Upper lobe of left lung (tissue), 4 donors: Measurements from ENCODE around the gene OSER1.

ENCODE experiments used
- EP300 ChIP-seq, 4 donors: sonication (generic); formaldehyde crosslinking; IDR thresholded peaks; one replicate each; pipeline ENCODE4 v1.5.1; 2017; ENCODE audit warnings: antibody characterized with exemption in 4 of 4, control low read depth in 2 of 4
- POLR2A ChIP-seq, 4 donors: fragments of 450-650 bp; IDR thresholded peaks; one replicate each; pipeline ENCODE4 v1.5.1; 2016 to 2017; ENCODE audit warnings: antibody characterized with exemption in 4 of 4, mild to moderate bottlenecking in 2 of 4
- POLR2AphosphoS5 ChIP-seq, 2 donors: sonication (generic); formaldehyde crosslinking; IDR thresholded peaks; one replicate each; pipeline ENCODE4 v1.5.1; 2017; ENCODE audit warnings: antibody characterized with exemption in 2 of 2
- TF ChIP-seq, protein P1 (sequence below), 6 experiments: fragments of 450-650 bp in 4 of 6; fragments of 200-600 bp in 2 of 6; sonication (generic) in 2 of 6; IDR thresholded peaks; one replicate each; pipeline ENCODE4 v1.5.1; 2016 to 2019; ENCODE audit warnings: antibody characterized with exemption in 6 of 6

DNA sequence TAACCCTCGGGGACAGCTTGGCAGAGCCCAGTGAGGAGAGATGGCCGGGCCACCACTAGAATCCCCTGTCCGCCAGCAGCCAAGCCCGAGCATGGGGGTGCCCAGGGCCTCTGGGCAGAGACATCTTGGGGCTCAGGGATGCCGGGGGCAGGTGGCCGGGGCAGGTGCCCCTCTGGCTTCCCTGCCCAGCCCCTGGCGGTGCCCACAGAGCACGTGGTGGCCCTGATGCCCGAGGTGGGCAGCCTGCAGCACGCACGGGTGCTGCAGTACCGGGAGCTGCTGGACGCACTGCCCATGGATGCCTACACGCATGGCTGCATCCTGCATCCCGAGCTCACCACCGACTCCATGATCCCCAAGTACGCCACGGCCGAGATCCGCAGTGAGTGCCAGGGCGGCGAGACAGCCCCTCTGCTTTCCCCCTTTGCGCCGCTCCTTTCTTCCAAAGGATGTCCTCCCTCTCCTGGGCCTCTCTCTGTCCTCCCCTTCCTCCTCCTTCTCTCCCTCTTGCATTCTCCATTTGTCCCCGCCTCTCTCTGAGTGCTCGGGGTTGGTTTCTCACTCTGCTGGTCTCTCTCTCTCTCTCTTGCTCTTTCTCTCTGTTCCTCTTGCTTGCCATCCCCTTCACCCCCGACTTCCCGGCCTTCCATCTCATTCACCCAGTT, 47.8 kb upstream of the OSER1 start:
- TF ChIP-seq, protein P1, sequence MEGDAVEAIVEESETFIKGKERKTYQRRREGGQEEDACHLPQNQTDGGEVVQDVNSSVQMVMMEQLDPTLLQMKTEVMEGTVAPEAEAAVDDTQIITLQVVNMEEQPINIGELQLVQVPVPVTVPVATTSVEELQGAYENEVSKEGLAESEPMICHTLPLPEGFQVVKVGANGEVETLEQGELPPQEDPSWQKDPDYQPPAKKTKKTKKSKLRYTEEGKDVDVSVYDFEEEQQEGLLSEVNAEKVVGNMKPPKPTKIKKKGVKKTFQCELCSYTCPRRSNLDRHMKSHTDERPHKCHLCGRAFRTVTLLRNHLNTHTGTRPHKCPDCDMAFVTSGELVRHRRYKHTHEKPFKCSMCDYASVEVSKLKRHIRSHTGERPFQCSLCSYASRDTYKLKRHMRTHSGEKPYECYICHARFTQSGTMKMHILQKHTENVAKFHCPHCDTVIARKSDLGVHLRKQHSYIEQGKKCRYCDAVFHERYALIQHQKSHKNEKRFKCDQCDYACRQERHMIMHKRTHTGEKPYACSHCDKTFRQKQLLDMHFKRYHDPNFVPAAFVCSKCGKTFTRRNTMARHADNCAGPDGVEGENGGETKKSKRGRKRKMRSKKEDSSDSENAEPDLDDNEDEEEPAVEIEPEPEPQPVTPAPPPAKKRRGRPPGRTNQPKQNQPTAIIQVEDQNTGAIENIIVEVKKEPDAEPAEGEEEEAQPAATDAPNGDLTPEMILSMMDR (IDR thresholded peaks at IDR 0.05): no peak
- TF ChIP-seq POLR2AphosphoS5 (IDR thresholded peaks at IDR 0.05) (no peak), POLR2A (IDR thresholded peaks at IDR 0.05) (no peak), EP300 (IDR thresholded peaks at IDR 0.05) (no peak)
